GM12891 (cell line): Measurements from ENCODE around the gene NT5M.

Experiments used
- POLR2A ChIP-seq: IDR thresholded peaks from 2 replicates; pipeline ENCODE4 v1.6.1; 2011; ENCODE audit warnings: low read depth, low read length, control low read depth
- POLR2AphosphoS5 ChIP-seq: IDR thresholded peaks from 2 replicates; pipeline ENCODE4 v1.6.1; 2011; ENCODE audit warnings: low read depth, low read length, control low read depth
- SPI1 ChIP-seq: IDR thresholded peaks from 2 replicates; pipeline ENCODE4 v1.6.1; 2011; ENCODE audit warnings: low read depth, low read length, control low read depth
- TAF1 ChIP-seq: IDR thresholded peaks from 2 replicates; pipeline ENCODE4 v1.6.1; 2011; ENCODE audit warnings: low read depth, low read length, control low read depth

DNA sequence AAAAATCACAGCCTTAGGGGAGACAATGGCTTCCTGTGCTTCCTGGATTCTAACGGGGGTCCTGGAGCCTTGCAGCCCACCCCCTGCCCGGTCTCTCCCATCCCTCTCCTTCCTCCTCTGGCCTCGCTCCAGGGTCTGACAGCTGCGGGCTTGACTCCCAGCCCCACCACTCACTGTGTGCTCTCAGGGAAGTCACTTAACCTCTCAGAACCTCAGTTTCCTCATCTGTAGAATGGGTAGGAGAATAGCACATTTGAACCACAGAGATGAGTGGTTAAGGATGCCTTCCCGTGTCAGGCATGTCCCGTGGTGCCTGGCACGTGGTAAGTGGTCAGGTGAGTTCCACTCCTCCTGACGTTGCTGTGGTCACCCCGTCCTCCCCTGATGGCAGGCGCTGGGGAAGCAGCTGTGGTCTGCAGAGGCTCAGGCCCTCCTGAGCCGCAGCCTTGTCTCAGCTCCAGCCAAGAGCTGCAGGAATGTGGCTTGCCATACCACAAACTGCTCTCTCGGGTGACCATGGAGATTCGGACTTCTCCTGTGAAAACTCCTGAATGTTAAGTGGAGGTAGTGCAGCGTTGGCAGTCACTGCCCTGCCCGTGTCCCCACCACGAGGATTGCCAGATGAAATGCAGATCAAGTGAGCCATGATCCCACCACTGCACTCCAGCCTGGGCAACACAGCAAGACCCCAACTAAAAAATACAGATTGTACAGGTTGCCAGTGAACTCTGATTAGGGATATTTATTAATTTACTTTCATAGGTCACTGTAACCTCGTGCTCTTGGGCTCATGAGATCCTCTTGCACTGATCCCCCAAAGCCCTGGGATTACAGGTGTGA is 85.7 kb downstream of the NT5M start:
- TF ChIP-seq SPI1: no peak
- TF ChIP-seq TAF1: no peak
- no peak for TF ChIP-seq POLR2A
- TF ChIP-seq POLR2AphosphoS5: no peak
